MM.1S (cell line): ENCODE results near the gene ACTN4.

Experiments used
- CTCF ChIP-seq: fragments of 300-600 bp; sonication (generic); IDR thresholded peaks from 2 replicates; pipeline ENCODE4 v1.5.1; 2016; ENCODE audit warnings: antibody characterized with exemption, low read length, mixed read lengths
- EZH2 ChIP-seq: fragments of 300-600 bp; sonication (generic); optimal IDR thresholded peaks from 2 replicates; pipeline ENCODE3; 2017; ENCODE audit warnings: low read depth, mild to moderate bottlenecking, antibody characterized with exemption, low read length, mixed read lengths

- no peak for TF ChIP-seq CTCF
- TF ChIP-seq EZH2, result no peak
These were observed 69.6 kb downstream of the ACTN4 start for GRCh38 chr19:38717051-38717450.
